NT2/D1 (cell line): ENCODE results near the gene HRK.

Experiments used
- YY1 ChIP-seq: IDR thresholded peaks from 2 replicates; pipeline ENCODE4 v1.6.1; 2011; ENCODE audit not compliant: insufficient read length, insufficient read depth
- ZNF274 ChIP-seq: IDR thresholded peaks from 2 replicates; pipeline ENCODE4 v1.6.1; 2011; ENCODE audit warnings: mild to moderate bottlenecking, low read depth, low read length

DNA sequence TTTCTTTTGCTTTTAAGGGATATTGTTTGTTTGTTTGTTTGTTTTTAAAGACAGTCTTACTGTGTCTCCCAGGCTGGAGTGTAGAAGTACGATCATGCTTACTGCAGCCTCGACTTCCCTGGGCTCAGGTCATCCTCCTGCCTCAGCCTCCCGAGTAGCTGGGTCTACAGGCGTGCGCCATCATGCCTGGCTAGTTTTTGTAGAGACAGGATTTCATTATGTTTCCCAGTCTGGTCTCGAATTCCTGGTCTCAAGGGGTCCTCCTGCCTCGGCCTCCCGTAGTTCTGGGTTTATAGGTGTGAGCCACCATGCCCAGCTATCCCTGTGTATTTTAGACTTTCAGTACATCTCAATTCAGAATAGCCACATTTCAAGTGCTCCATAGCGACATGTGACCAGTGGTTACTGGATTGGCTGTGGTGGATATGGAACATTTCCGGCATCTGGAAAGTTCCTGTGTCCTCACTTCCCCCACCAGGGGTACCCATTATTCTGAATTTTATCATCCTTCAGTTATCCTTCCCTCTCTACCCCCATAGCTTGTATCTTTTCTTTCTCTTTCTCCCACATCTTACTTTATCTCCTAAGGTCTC, 61.1 kb downstream of the HRK start:
- TF ChIP-seq ZNF274 (no peak), YY1 (no peak)
